DOHH2 (cell line): ENCODE results near the gene OR2A12.

Source experiments
- H3F3A ChIP-seq: fragments of 200-600 bp; sonication (generic), shearing (Covaris generic); 2 replicates; pipeline ENCODE4 v1.6.0; 2016; ENCODE audit warnings: antibody characterized with exemption, mild to moderate bottlenecking; ENCODE audit not compliant: control insufficient read depth, insufficient read depth
- H3K27ac ChIP-seq: fragments of 200-600 bp; sonication (generic); 2 replicates; pipeline ENCODE4 v1.5.1; 2014; ENCODE audit warnings: low read depth, mild to moderate bottlenecking, low read length, moderate library complexity
- H3K27me3 ChIP-seq: fragments of 200-600 bp; sonication (generic); 2 replicates; pipeline ENCODE4 v1.6.1; 2014; ENCODE audit warnings: mild to moderate bottlenecking, low read length, mixed read lengths; ENCODE audit not compliant: control insufficient read depth
- H3K36me3 ChIP-seq: fragments of 200-600 bp; sonication (generic); 2 replicates; pipeline ENCODE4 v1.6.1; 2014; ENCODE audit warnings: mild to moderate bottlenecking, low read length, moderate library complexity, mixed read lengths; ENCODE audit not compliant: control insufficient read depth
- H3K4me1 ChIP-seq: fragments of 200-600 bp; sonication (generic); 2 replicates; pipeline ENCODE4 v1.6.1; 2014; ENCODE audit warnings: mild to moderate bottlenecking, low read length, mixed read lengths; ENCODE audit not compliant: control insufficient read depth
- H3K4me2 ChIP-seq: fragments of 200-600 bp; sonication (generic); 2 replicates; pipeline ENCODE4 v1.6.0; 2014; ENCODE audit warnings: mild to moderate bottlenecking, low read length, moderate library complexity
- H3K4me3 ChIP-seq: fragments of 200-600 bp; sonication (generic); 2 replicates; pipeline ENCODE4 v1.5.1; 2014; ENCODE audit warnings: mild to moderate bottlenecking, low read length, mixed read lengths
- H3K79me2 ChIP-seq: fragments of 200-600 bp; sonication (generic); 2 replicates; pipeline ENCODE4 v1.6.1; 2014; ENCODE audit warnings: mild to moderate bottlenecking, low read length, mixed read lengths; ENCODE audit not compliant: control insufficient read depth
- H3K9me2 ChIP-seq: fragments of 200-600 bp; sonication (generic); replicated peaks from 2 replicates; pipeline ENCODE4 v1.6.1; 2014; ENCODE audit warnings: mild to moderate bottlenecking, low read length, mixed read lengths; ENCODE audit not compliant: control insufficient read depth
- H3K9me3 ChIP-seq: fragments of 200-600 bp; sonication (generic); 2 replicates; pipeline ENCODE4 v1.6.1; 2014; ENCODE audit warnings: antibody characterized with exemption, low read length, mixed read lengths; ENCODE audit not compliant: control insufficient read depth, insufficient read depth
- H4K20me1 ChIP-seq: fragments of 200-600 bp; sonication (generic); 2 replicates; pipeline ENCODE4 v1.6.0; 2014; ENCODE audit warnings: low read depth, mild to moderate bottlenecking, antibody characterized with exemption, low read length, moderate library complexity; ENCODE audit not compliant: control insufficient read depth, insufficient read depth
- EZH2phosphoT487 ChIP-seq: fragments of 200-600 bp; sonication (generic); IDR thresholded peaks from 2 replicates; pipeline ENCODE4 v1.6.1; 2017; ENCODE audit warnings: borderline replicate concordance, mild to moderate bottlenecking, antibody characterized with exemption, low read length, moderate library complexity, mixed read lengths
- TF ChIP-seq, protein P1 (sequence below): fragments of 200-600 bp; sonication (generic); IDR thresholded peaks from one replicate; pipeline ENCODE4 v1.5.1; 2014; ENCODE audit warnings: antibody characterized with exemption, mild to moderate bottlenecking, low read depth, low read length; ENCODE audit not compliant: poor library complexity, severe bottlenecking

Gene OR2A12

DNA sequence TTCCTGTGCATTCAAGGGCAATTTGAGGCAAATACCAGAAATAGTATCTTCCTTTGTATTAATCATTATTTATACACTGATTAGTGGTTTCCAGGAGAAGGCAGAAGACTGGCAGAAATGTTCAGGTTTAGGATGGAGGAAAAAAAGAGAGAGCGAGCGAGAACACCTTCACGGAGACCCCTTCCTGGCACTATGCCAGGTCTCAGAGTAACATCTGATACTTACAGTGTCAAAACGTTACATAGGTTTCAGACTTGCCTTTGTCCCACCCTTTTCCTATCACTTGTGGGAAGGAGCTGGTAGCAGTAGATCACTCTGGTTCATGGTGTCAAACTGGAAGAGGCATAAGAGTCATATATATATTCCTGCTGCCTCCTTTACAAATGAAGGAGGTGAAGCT, 652 bp downstream of the OR2A12 start:
- no peaks in the 10 kb centered on the region for H3K9me3 ChIP-seq
- H3K9me2 ChIP-seq, result no peaks in the 10 kb centered on the region
- no peaks in the 10 kb centered on the region for H3F3A ChIP-seq
- H3K4me1 ChIP-seq, result no peaks in the 10 kb centered on the region
- no peaks in the 10 kb centered on the region for H3K36me3 ChIP-seq
- H3K4me2 ChIP-seq, result no peak overlapping the region
- no peak overlapping the region for H3K27ac ChIP-seq
- no peak overlapping the region for H3K4me3 ChIP-seq
- no peaks in the 10 kb centered on the region for H3K27me3 ChIP-seq
- H4K20me1 ChIP-seq, result no peaks in the 10 kb centered on the region
- no peaks in the 10 kb centered on the region for H3K79me2 ChIP-seq
- TF ChIP-seq, protein P1, sequence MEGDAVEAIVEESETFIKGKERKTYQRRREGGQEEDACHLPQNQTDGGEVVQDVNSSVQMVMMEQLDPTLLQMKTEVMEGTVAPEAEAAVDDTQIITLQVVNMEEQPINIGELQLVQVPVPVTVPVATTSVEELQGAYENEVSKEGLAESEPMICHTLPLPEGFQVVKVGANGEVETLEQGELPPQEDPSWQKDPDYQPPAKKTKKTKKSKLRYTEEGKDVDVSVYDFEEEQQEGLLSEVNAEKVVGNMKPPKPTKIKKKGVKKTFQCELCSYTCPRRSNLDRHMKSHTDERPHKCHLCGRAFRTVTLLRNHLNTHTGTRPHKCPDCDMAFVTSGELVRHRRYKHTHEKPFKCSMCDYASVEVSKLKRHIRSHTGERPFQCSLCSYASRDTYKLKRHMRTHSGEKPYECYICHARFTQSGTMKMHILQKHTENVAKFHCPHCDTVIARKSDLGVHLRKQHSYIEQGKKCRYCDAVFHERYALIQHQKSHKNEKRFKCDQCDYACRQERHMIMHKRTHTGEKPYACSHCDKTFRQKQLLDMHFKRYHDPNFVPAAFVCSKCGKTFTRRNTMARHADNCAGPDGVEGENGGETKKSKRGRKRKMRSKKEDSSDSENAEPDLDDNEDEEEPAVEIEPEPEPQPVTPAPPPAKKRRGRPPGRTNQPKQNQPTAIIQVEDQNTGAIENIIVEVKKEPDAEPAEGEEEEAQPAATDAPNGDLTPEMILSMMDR, result no peak
- TF ChIP-seq EZH2phosphoT487, result no peak

DNA sequence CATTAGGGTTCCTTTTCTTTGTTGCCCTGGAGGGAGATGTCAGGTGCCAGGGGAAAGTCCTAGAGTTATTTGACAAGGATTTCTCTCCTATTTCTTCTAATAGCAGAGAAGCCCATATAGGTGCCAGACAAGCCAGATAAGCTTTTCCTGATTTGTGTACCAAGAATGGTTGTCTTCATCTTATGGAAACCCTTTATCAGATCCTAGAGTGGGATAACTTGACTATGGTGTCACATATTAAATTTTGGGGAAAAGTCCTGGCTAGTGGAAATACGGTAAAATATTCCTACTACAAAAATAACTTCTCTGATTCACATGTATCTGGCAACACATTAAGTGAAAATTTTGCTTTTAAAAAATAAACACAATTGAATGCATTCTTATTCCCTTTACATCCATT, 1.2 kb downstream of the OR2A12 start:
- Histone ChIP-seq H3F3A (no peaks in the 10 kb centered on the region), H3K4me3 (no peak overlapping the region), H3K4me1 (no peaks in the 10 kb centered on the region), H3K79me2 (no peaks in the 10 kb centered on the region), H3K9me3 (no peaks in the 10 kb centered on the region), H3K36me3 (no peaks in the 10 kb centered on the region), H3K9me2 (no peaks in the 10 kb centered on the region), H3K27me3 (no peaks in the 10 kb centered on the region), H3K4me2 (no peak overlapping the region), H3K27ac (no peak overlapping the region), H4K20me1 (no peaks in the 10 kb centered on the region)
- TF ChIP-seq, protein P1, result no peak
- no peak for TF ChIP-seq EZH2phosphoT487

- no peaks in the 10 kb centered on the region for H3F3A ChIP-seq
- H3K4me3 ChIP-seq, result no peak overlapping the region
- no peak for TF ChIP-seq EZH2phosphoT487
- TF ChIP-seq, protein P1, result no peak
- H3K4me2 ChIP-seq, result no peak overlapping the region
- H3K9me3 ChIP-seq, result peaks cover 8% of the 10 kb centered on the region; the same call in 1 of the 2 replicates
- H4K20me1 ChIP-seq, result no peaks in the 10 kb centered on the region
- no peaks in the 10 kb centered on the region for H3K27me3 ChIP-seq
- no peaks in the 10 kb centered on the region for H3K36me3 ChIP-seq
- H3K4me1 ChIP-seq, result no peaks in the 10 kb centered on the region
- H3K79me2 ChIP-seq, result no peaks in the 10 kb centered on the region
- no peak overlapping the region for H3K27ac ChIP-seq
- no peaks in the 10 kb centered on the region for H3K9me2 ChIP-seq
These were observed 4.6 kb downstream of the OR2A12 start for GRCh38 chr7:144090667-144091066.
